ENCODE data around the gene FGF5. TPM values are rescaled to one million over a fixed set of nuclear protein-coding genes. Genes with fewer than 3 reads are reported as not detected.

Gene FGF5
- total RNA-seq, 1 donor from 2014 or later, result 0.07 TPM

GRCh38 chr4:80335554-80336358 is 69.3 kb downstream of the FGF5 start, which contains the start of gene CFAP299:
Gene CFAP299, plus strand, starts transcription at chr4:80335730.
- H3K9me3 Mint-ChIP-seq, result no peaks in the 10 kb centered on the region
- H3K27me3 Mint-ChIP-seq (ENCODE audit: low read depth), result peaks cover 40% of the 10 kb centered on the region
- TF ChIP-seq CTCF (IDR thresholded peaks at IDR 0.05; ENCODE audit: unreplicated experiment), result peak; percentile 40
- peak; percentile 49 to 75 for DNase-seq (ENCODE audit: low spot score in 2 of 2, unreplicated experiment in 2 of 2)
- H3K27ac Mint-ChIP-seq, result no peak within 1 kb of the TSS
- H3K4me1 Mint-ChIP-seq, result peaks cover 7% of the 10 kb centered on the region
- no peaks in the 10 kb centered on the region for H3K36me3 Mint-ChIP-seq
- H3K4me3 Mint-ChIP-seq, result peak within 1 kb of the TSS; percentile 84

GRCh38 chr4:80336582-80336981 is 70.1 kb downstream of the FGF5 start:
- peaks cover 7% of the 10 kb centered on the region for H3K4me1 Mint-ChIP-seq
- H3K36me3 Mint-ChIP-seq, result no peaks in the 10 kb centered on the region
- H3K27me3 Mint-ChIP-seq (ENCODE audit: low read depth), result peaks cover 42% of the 10 kb centered on the region
- peak overlapping the region; percentile 84 for H3K4me3 Mint-ChIP-seq
- no peak overlapping the region for H3K27ac Mint-ChIP-seq
- no peak for TF ChIP-seq CTCF (IDR thresholded peaks at IDR 0.05; ENCODE audit: unreplicated experiment)
- H3K9me3 Mint-ChIP-seq, result peaks cover under 1% of the 10 kb centered on the region
- peak in 1 of 2 experiments; percentile 38 for DNase-seq (ENCODE audit: low spot score in 2 of 2, unreplicated experiment in 2 of 2)

- Mint-ChIP-seq H3K36me3 (no peaks in the 10 kb centered on the region), H3K4me3 (no peak overlapping the region), H3K9me3 (peaks cover 25% of the 10 kb centered on the region), H3K27me3 (ENCODE audit: low read depth) (peaks cover 69% of the 10 kb centered on the region), H3K4me1 (peaks cover 7% of the 10 kb centered on the region), H3K27ac (no peak overlapping the region)
- DNase-seq (ENCODE audit: low spot score in 2 of 2, unreplicated experiment in 2 of 2), result no peak
- TF ChIP-seq CTCF (IDR thresholded peaks at IDR 0.05; ENCODE audit: unreplicated experiment), result no peak
These were observed 73.6 kb downstream of the FGF5 start for GRCh38 chr4:80340036-80340435.

Other genes starting within 250 kb of the FGF5 start
- gene ANTXR2, start 193.4 kb upstream of the FGF5 start, total RNA-seq, result 61.7 to 63.2 TPM (median 61.9 TPM) in 3 replicates
- 1.6 to 2.4 TPM (median 1.7 TPM) in 3 replicates for gene PRDM8, start 69.2 kb upstream of the FGF5 start, total RNA-seq
- 0.22 TPM in 1 of 3 replicates, not detected in the others for gene CFAP299, start 69.1 kb downstream of the FGF5 start, total RNA-seq

Data from mesothelial cell of epicardium (in vitro differentiated cells).